ENCODE results near the gene ADAM12.

The ADAM12 gene

DNA sequence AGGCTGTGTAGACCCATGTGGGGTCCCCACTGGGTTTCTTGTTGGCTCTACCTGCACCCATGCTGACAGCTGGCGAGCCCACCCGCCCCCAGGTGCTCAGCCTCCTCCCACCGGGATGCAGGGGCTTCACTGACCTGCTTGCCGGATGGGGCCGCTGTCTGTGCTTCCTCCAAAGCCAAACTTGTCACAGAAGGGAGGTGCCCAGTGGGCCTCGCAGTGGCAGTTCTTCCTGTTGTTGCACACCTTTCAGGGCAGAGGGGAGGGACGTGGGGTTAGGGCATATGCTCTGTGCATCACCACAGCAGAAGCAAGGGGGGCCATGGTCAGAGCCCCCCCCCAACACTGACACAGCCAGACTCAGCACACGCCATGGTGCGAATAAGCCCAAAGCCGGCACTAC is 345.4 kb downstream of the ADAM12 start:
- no peak for DNase-seq

DNA sequence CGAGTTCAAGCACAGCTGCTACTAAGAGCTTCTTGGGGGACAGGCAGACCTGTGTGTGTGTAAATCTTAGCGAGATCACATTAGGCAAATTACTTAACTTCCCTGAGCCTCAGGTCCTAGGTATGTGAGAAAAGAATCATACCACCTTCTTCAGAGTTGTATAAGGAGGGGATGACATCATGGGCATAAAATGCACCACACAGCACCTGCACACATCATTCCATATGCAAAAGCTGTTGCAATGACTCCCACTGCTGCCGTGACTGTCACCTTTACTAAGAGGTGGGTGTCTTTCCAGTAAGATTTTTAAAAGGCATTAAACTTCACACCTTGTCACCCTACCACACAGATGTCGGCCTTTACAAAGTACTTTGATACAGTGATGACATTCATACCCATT is 345.9 kb downstream of the ADAM12 start:
- no peak for DNase-seq

DNA sequence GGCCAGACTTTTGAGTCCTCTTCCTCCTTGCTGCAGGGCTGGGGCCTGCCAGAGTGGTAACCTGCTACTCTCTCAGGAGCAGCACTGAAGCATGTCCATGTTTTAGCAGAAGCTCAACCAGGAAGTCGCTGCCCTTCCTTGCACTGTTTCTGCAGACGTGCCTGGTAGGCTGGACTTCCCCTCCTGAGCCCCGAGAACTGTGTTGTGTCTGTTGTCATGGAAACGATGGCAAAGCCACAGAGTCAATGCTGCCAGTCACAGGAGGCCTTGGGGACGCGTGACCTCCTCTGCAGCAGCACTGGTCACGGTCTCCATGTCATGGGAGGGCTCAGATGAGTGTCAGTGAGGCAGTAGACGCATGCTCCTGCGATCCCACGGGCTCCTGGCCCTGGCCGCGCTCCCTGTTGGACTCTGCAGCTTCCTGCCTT is 346.5 kb downstream of the ADAM12 start:
- DNase-seq, result no peak

DNA sequence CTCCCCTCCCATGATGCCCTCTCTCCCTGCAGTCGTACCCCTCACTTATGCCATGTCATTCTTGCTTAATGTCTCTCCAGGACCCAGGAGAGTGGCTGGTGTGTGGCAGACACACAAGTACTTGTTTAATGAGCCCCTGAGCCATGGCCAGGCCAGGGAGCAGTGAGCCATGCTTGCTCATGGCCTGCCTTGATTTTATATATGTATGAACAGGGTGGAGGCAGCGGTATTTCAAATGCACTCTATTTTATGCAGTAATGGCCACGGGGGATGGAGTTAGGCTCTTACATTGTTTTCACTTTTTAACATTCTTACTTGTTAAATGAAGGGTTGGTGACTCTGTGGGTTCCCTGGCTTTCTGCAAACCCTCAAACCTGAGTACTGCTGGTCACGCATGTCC is 347.2 kb downstream of the ADAM12 start:
- no peak for DNase-seq

DNA sequence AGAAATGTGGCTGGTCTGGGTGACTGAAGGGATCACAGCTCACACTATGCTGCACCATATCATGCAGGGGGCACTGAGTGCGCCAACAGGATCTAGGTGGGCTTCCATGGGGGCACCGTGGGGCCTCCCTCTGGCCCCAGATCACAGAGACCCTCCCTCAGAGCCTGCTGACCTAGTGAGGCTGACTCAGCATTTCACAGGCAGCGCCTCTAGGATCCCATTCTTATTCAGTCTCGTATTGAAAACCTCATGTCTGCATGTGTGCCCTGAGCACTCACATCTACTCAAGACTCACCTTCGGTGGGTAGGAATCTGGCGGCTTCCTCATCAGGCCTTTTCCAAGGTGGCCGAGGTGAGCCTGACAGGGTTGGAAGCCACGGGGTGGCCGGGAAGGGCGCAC is 350.3 kb downstream of the ADAM12 start:
- DNase-seq, result no peak

DNA sequence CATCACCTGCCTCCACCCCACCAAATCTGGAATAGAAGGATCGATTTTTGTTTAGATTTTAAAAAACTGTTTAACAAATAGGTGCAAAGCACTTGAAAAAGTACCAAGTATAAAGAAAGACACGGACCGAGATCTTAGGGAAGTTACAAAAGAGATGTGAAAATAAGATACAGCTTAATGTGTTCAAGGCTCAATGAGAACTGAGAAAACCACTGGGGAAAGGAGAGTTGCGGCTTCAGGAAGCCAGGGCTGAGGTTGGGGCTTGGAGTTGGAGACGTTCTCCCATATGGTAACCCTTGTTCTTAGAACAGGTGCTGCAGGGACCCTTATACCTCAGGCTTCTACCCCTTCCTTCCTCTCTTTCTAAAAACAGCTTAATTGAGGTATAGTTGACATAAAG is 351.8 kb downstream of the ADAM12 start:
- no peak for DNase-seq

DNA sequence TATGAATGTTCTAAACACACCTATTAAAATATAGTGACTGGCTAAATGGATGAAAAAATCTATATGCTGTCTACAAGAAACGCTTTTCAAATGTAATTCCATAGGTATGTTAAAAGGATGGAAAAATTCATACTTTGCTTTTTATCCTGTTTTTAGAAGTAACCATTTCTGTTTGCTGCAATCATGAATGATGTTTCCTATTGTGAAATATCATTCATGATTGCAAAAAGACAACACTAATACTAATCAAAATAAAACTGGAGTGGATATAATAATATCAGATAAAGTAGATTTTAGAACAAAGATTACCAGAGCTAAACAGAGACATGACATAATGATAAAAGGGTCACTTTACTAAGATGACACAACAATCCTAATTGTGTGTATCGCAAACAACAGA is 353.7 kb downstream of the ADAM12 start:
- DNase-seq, result no peak

DNA sequence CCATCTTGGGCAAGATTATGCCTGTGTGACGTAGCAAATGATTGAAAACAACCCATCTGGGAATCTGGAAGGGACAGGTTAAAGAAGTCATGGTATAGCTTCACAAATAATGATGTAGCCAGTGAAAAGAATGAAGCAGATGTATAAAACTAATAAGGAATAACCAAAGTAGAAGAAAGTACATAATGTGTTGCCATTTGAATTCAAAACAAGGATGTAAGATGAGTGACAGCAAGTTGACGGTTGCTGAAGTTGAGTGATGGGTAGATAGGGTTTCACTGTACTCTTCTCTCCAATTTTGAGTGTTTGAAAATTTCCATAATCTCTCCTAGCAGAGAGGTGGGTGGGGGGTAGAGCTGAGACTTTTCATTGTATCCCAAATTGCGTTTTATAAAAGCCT is 358.3 kb downstream of the ADAM12 start:
- no peak for DNase-seq

DNA sequence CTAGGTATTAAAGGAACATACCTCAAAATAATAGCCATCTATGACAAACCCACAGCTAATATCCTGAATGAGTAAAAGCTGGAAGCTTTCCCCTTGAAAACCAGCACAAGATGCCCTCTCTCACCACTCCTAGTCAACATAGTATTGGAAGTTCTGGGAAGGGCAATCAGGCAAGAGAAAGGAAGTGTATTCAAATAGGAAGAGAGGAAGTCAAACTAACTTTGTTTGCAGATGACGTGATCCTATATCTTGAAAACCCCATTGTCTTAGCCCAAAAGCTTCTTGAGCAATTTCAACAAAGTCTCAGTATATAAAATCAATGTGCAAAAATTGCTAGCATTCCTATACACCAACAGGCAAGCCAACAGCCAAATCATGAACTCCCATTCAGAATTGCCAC is 360.6 kb downstream of the ADAM12 start:
- no peak for DNase-seq

DNA sequence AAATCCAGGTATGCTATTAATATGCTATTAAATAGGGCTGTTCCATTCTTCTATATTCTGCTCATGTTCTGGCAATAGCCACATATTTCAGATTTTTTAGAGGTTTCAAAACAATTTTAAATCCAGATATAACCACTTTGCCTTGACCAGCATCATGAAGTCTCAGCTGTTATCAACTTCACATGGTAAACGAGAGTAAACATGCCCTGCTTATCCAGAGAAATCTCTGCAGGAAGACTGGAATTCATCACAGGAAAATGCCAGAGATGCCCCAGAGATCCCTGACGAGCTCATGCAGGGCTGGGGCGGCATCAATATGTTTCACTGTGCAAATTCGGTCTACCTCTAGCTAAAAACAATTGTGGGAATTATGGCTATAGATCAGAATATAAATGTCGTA is 365.4 kb downstream of the ADAM12 start:
- no peak for DNase-seq

DNA sequence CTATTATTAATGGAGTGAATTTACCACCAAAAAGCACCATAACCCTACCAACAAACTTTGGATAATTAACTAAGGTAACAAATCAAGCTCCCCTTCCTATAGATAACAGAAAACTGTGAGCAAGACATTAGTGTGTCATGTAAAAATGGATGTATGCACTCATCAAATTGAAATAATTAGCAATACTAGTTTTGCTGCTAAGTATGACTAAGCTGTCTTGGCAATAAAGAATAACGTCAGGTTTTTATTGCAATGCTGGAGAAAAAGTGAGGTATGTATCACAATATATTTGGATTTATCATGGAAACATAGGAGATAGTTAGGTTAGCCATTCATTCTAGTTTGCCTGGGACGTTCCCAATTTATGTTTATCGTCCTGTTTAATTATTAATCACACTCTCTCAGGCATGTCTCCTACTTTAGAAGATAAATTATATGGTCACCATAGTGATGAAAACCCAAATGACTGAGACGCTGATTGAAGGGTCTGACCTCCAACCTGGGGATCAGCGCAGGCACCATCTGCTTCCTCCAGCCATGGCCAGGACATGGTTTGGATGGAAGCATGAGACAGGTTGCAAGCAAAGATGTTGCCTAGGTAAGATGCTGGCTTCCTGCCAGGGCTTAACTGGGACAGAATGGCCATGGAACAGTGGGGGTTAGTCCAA is 366.3 kb downstream of the ADAM12 start:
- DNase-seq, result no peak

DNA sequence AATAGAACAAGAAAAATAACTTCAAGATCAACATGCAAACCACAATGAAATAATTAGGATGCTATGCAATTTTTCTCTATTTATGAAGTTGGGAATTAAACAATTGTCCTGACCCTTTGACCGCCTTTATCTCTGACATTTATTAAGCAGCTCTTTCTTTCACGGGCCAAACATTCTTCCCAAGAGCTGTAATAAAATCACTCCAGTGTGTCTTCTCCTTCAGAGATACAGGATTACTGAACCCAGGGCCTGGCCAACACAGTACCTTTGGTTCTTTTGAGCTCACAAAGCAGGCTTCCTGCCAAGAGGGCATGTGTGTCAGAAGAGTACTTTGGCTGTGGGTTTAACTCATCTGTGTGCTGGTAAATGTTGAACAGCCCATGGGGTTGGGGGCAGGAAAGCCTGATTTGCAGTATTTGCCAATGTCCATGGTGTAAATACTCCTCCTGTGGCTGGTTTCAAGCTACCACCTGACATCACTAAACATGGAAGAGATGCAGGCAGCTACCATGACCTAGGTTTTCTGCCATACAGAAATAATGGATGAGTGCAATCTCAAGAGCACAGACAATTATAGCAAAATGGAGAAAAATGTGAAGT is 370.2 kb downstream of the ADAM12 start:
- no peak for DNase-seq

DNA sequence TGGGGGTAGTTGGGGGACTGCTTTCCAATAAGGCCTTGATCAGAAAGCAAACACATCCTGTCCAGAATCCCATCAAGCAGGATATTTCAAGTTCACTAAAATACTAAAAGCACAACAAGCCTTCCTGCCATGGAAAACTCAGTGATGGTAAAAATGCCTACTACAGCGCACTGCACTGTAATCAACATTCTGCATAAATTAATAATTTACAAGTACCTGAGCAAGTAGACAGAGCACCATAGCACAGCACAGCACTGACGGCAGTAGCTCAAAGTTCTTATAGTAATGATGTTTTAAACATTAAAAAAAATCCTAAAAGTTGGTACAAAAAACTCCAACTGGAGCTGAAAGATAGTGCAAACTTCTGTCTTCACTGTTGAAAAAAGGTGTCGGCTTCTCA is 371.4 kb downstream of the ADAM12 start:
- DNase-seq, result no peak

DNA sequence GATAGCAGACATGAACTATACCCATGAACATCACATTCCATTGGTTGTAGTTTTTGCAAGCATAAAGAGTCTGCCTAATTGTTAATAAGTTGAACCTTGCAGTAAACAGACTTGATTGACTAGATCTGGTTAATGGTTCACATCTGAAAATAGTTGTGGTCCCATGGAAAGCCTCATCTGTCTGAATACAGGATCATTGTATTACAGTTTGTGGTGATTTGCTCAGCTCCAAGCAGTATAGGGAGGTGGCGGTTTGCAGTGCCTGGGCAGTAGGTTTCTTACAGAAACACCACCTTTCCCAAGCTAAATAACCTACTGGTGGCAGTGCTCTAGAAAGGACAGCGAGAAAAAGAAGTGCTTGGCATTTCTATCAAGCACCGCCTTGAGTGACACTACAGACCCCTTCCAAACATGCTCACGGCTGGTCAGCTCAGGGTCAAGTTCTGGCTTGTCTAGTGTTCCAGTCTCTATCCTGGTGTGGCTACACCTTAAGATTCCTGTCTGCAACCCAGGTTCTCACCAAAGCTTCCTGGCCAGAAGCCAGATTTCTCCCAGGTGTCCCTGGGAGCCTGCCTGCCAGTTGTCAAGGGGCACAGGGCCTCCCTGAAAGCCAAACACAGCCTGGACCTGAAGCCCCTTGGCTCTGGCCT is 372.0 kb downstream of the ADAM12 start:
- DNase-seq, result no peak

DNA sequence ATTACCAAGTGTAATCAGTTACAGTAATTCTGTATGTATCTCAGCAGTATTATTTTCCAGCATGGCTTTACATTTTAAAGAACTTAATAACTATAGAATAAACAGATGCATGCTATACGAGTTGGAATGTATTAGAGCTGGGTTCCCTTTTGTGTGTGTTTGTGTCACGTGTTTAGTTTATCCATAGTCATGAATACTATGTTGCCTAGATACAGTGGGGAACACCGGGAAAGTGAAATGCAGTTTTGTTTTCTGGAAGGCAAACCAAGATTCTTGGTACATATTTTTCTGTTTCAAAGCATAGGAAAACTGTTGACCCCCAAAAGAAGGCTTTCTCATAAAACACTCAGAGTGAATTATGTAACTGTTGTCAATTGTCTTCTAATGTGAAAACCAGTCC is 372.9 kb downstream of the ADAM12 start:
- no peak for DNase-seq

DNA sequence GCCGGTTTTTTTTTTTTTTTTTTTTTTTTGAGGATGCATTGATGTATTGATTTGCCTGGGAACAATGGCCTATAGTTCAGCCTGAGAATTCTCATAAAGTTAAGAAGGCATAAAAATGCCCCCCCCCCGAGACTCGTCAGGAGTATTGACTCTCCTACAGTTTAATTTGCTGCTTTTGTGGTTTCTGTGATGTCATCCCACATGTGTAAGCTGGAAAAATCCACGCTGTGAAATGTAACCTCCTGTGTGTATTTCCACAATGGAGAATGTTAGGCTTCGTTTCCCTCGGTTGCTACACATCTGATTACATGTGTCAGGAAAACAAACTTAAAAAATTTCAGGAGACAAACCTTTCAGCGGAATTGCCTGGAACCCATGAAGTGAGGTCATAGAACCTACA is 374.0 kb downstream of the ADAM12 start:
- DNase-seq, result no peak

DNA sequence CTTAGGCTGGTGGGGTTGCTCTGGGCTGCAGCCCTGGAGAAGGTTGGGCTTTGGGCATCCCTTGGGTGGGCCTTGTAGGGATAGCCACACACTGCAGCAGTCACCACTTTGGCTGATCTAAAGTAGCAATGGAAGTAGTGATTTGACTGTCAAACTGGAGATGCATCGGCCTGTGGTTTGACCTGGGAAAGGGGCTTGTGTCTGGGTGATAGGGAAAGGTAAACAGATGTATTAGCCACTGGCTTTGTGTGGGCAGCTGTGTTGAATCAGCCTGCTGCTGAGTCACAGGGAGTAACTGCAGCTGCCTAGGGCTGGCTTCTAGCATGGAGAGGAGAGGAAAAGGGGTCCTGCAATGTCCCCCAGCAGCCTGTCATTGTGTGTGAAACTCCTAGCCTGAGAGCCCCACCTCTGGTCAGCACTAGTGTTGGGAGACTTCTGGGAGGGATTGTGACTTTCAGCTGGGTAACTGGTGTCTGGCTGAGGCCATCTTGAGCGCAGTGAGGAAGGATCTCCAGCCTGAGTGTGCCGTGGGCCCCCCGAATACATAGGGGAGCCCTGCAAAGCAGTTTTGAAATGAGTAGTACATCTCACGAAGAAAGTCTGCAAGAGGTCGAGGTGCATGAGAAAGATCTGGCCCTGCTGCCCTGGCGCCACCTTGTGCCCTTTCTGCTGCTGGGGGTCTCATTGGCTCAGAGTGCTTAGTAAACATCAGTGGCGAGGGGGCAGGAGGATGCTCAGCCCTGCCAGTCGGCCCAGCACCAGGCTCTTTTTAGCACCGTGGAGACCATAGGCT is 374.6 kb downstream of the ADAM12 start:
- no peak for DNase-seq

DNA sequence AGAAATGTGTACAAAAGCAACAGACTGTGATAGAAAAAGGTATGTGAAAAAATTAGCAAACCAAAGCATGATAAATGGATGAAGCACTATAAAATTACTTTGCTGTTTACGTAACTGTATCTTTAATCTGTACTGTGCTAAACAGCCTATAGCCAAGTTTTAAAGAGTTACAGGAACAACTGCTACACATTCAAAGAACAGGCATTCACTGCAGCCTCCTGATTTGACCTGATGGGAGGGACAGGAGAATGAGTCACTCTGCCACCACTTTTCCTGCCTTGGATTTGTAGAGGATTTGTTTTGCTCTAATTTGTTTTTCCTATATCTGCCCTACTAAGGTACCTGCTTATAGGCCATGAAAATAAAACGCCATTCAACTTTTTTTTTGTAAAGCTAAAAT is 375.8 kb downstream of the ADAM12 start:
- DNase-seq, result no peak

DNA sequence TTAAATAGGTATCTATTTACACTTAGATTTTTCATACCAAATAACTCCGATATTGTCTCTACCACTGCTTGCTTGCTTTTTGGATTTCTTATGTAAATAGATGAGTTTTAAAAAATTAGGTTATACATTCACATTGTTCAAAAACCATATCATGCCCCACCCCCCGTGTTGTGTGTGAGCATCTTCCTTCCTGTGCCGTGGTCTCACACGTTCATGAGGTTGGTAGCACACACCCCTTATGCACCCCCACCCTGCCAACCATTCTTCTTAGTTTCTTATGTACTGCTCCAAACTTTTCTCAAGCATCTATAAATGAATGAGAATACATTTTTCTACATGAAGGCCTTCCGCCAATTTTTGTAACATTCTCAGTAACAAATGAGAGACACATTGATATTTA is 376.3 kb downstream of the ADAM12 start:
- no peak for DNase-seq

DNA sequence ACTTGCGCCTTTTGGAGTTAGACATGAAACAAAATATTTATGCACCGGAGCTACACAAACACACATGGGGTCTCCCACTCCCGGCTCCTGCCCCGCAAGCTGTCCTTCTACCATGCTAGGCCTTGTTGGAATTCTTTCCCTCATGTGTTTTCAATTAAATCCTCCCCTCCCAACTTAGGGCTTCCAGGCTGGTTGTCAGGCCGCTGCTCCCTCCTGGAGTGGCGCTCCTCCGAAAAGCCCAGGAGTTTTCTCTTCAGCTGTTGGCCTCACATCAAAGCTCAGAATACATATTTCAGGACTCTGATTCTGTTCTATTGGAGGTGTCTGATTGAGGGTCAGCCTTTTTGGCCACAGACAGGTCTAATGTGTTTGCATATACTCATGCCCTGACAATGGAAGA is 378.6 kb downstream of the ADAM12 start:
- no peak for DNase-seq

DNA sequence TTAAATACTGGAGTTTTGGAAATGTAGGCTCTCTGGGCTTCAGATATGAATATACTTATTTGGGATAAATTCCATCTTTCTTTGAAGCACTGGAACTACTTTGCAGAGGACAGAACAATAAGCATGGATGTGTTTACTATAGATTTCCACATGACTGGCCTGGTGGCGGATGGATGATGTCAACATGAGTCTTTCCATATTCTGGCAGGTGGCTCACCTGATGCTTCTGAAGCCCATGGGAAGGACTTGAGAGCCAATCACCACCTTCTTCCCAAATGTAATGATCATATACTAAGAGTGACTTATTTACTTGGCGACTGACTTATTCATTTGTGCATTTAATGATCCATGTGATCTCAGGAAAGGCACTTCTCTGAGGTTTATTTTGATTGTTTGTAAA is 381.4 kb downstream of the ADAM12 start:
- DNase-seq, result peak; percentile 24

DNA sequence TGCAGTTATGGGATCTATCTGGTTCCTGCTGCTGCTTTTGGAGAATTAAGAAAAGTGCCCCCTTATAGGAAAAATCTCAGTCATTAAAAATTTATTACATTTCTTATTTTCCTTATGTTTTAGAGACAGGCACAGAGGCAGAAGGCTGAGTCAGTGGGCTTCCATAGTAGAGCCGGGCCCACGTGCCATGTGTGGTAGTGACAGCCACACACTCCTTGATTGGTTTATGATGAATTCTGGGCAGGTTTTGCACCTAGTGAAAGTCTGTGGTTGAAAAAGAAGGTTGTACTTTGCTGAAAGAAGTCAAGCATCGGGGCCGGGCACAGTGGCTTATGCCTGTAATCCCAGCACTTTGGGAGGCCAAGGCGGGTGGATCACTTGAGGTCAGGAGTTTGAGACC is 382.0 kb downstream of the ADAM12 start:
- DNase-seq, result no peak

DNA sequence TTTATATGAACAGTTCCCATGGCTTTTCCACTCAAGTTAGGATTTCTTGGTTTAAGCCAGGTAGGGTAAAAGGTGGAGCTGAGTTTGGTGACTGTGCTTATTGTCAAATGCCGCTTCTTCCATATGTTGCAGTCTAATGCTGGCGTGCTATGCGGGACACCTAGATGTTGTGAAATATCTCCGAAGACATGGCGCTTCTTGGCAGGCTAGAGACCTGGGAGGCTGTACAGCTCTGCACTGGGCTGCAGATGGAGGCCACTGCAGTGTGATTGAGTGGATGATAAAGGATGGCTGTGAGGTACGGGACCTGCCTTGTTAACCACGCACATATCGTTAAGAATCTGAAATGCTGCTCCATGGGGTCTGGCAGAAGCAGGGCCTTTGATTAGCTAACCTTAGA is 383.5 kb downstream of the ADAM12 start:
- no peak for DNase-seq

DNA sequence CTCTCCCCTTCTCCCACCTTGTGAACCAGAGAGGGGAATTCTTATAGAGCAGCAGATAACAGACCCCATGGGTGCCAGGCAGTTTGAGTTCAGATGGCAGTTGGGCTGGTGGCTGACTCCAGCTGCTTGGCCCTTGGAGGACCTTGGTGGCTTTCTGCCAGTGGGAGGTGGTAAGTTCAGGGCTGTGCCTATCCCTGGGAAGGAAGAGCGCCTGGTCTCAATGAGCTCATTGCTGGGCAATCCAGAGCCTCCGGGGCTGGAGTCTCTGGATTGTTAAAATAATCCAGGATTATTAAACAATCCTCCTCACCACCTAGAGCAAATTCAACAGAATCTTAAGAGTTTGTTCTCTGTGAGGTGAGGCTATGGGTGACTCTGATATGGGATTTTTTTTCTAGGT is 386.7 kb downstream of the ADAM12 start:
- DNase-seq, result no peak

Data from NCI-H510A (cell line).